ENCODE measurements around the gene IMPACT.

IMPACT gene

DNA sequence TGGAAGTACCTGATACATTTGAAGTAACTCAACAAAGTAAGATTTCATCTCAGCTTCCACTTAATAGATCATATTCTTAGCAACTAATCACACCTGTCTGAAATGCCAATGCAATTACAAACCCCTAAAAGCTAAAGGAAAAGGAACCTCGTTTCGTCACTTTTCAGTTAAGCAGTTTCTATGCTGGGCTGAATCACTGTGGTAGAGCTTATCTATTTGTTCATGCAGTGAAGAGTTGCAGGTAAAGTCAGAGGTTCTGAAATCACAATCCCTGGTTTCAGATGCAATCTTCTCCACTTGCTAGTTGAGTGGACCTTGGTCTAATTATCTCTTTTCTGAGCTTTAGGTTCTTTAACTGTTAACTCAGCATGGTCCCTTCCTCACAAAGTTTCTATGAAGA is 40.3 kb downstream of the IMPACT start:
- Histone ChIP-seq H4K20me1 (ENCODE audit: control insufficient read depth, insufficient read depth, low read depth, low read length) (no peaks in the 10 kb centered on the region), H3K4me2 (ENCODE audit: low read length) (no peak overlapping the region), H3K79me2 (ENCODE audit: control insufficient read depth, low read length) (no peaks in the 10 kb centered on the region), H3K36me3 (ENCODE audit: control insufficient read depth, low read length) (no peaks in the 10 kb centered on the region), H3F3A (ENCODE audit: control insufficient read depth, insufficient read depth) (no peaks in the 10 kb centered on the region), H3K27me3 (ENCODE audit: control insufficient read depth, low read length) (no peaks in the 10 kb centered on the region), H3K9me3 (ENCODE audit: control insufficient read depth, insufficient read depth, low read length) (no peaks in the 10 kb centered on the region), H3K4me3 (ENCODE audit: low read length) (no peak overlapping the region), H3K9me2 (replicated peaks; ENCODE audit: control insufficient read depth, low read length) (no peaks in the 10 kb centered on the region), H3K27ac (ENCODE audit: low read depth, low read length) (no peak overlapping the region), H3K4me1 (ENCODE audit: control insufficient read depth, low read length) (no peaks in the 10 kb centered on the region)
- TF ChIP-seq EZH2phosphoT487 (IDR thresholded peaks at IDR 0.05; ENCODE audit: borderline replicate concordance, low read length), result no peak
- TF ChIP-seq, protein P1, sequence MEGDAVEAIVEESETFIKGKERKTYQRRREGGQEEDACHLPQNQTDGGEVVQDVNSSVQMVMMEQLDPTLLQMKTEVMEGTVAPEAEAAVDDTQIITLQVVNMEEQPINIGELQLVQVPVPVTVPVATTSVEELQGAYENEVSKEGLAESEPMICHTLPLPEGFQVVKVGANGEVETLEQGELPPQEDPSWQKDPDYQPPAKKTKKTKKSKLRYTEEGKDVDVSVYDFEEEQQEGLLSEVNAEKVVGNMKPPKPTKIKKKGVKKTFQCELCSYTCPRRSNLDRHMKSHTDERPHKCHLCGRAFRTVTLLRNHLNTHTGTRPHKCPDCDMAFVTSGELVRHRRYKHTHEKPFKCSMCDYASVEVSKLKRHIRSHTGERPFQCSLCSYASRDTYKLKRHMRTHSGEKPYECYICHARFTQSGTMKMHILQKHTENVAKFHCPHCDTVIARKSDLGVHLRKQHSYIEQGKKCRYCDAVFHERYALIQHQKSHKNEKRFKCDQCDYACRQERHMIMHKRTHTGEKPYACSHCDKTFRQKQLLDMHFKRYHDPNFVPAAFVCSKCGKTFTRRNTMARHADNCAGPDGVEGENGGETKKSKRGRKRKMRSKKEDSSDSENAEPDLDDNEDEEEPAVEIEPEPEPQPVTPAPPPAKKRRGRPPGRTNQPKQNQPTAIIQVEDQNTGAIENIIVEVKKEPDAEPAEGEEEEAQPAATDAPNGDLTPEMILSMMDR (IDR thresholded peaks at IDR 0.05; ENCODE audit: low read depth, low read length, poor library complexity, severe bottlenecking), result no peak

DNA sequence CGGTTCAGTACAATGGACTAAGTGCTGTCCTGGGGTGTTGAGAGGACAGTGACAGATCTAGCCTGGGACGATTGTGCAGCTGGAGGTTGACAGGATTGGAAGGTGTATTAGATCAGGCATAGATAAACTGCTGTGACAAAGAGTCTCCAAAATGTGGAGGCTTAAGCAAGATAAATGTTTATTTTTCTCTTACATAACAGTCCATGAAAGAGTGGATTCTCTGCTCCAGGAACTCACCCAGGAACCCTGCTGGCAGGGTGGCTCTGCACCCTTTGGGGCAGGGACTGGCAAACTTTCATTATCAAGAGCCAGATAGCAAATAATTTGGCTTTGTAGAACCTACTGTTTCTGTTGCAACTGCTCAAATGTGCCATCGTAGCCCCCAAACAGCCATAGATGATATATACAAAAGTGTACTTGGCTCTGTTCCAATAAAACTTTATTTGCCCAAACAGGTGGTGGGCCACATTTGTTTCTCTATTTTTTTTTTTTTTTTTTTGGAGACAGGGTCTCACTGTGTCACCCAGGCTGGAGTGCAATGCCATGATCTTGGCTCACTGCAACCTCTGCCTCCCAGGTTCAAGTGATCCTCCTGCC is 43.6 kb downstream of the IMPACT start:
- no peak for TF ChIP-seq EZH2phosphoT487 (IDR thresholded peaks at IDR 0.05; ENCODE audit: borderline replicate concordance, low read length)
- TF ChIP-seq, protein P1 (IDR thresholded peaks at IDR 0.05; ENCODE audit: low read depth, low read length, poor library complexity, severe bottlenecking), result no peak
- Histone ChIP-seq H4K20me1 (ENCODE audit: control insufficient read depth, insufficient read depth, low read depth, low read length) (no peaks in the 10 kb centered on the region), H3K36me3 (ENCODE audit: control insufficient read depth, low read length) (no peaks in the 10 kb centered on the region), H3K4me1 (ENCODE audit: control insufficient read depth, low read length) (no peaks in the 10 kb centered on the region), H3K9me2 (replicated peaks; ENCODE audit: control insufficient read depth, low read length) (no peaks in the 10 kb centered on the region), H3K79me2 (ENCODE audit: control insufficient read depth, low read length) (no peaks in the 10 kb centered on the region), H3K27me3 (ENCODE audit: control insufficient read depth, low read length) (no peaks in the 10 kb centered on the region), H3K4me3 (ENCODE audit: low read length) (no peak overlapping the region), H3K27ac (ENCODE audit: low read depth, low read length) (no peak overlapping the region), H3F3A (ENCODE audit: control insufficient read depth, insufficient read depth) (no peaks in the 10 kb centered on the region), H3K9me3 (ENCODE audit: control insufficient read depth, insufficient read depth, low read length) (no peaks in the 10 kb centered on the region), H3K4me2 (ENCODE audit: low read length) (no peak overlapping the region)

DNA sequence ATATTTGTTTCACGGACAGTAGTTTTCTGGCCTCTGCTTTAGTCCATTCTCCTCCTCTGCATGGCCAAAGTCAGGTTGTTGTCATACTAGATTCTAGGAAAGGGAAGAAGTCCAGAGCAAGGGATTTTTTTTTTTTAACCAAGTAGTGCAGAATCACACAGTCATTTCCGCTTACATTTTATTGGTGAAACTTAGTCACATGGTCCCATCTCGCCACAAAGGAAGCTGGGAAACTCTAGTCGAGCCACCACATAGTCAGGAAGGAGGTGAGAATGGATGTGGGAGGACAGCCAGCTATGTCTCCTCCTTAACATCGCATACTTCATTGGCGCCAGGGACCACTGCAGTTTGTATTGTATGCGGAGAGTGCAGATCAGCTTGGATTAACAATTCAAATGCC is 44.3 kb downstream of the IMPACT start:
- Histone ChIP-seq H3K27me3 (ENCODE audit: control insufficient read depth, low read length) (no peaks in the 10 kb centered on the region), H3K9me3 (ENCODE audit: control insufficient read depth, insufficient read depth, low read length) (no peaks in the 10 kb centered on the region), H3K27ac (ENCODE audit: low read depth, low read length) (no peak overlapping the region), H3K36me3 (ENCODE audit: control insufficient read depth, low read length) (no peaks in the 10 kb centered on the region), H3F3A (ENCODE audit: control insufficient read depth, insufficient read depth) (no peaks in the 10 kb centered on the region), H3K4me3 (ENCODE audit: low read length) (no peak overlapping the region), H4K20me1 (ENCODE audit: control insufficient read depth, insufficient read depth, low read depth, low read length) (no peaks in the 10 kb centered on the region), H3K9me2 (replicated peaks; ENCODE audit: control insufficient read depth, low read length) (no peaks in the 10 kb centered on the region), H3K4me2 (ENCODE audit: low read length) (no peak overlapping the region), H3K4me1 (ENCODE audit: control insufficient read depth, low read length) (no peaks in the 10 kb centered on the region), H3K79me2 (ENCODE audit: control insufficient read depth, low read length) (no peaks in the 10 kb centered on the region)
- TF ChIP-seq, protein P1 (IDR thresholded peaks at IDR 0.05; ENCODE audit: low read depth, low read length, poor library complexity, severe bottlenecking), result no peak

Measured in DOHH2 (cell line).